B cell (primary cell): Measurements from ENCODE around the gene SLC51B. TPM values are rescaled to one million over a fixed set of nuclear protein-coding genes. Genes with fewer than 3 reads are reported as not detected.
"Not testable (repeated sequence)": the region's sequence is repeated elsewhere in the genome, so short reads cannot be mapped to it uniquely, and the experiment has no call there.

Experiments
- ATAC-seq: fragments of 200-7000 bp; cut with Tn5 transposase; one replicate; pipeline ENCODE4 v1.10.0; 2021; ENCODE audit warnings: low read depth, mild to moderate bottlenecking, moderate number of reproducible peaks, moderate library complexity
- CTCF ChIA-PET: fragments of 350-600 bp; sonication (Branson Sonifier 250); formaldehyde crosslinking; loops from one replicate; lab custom pipeline; 2021; ENCODE audit warnings: antibody characterized with exemption, inconsistent platforms; lab: Charles Lee
- POLR2A ChIA-PET: fragments of 350-600 bp; sonication (Branson Sonifier 250); formaldehyde crosslinking; loops from one replicate; lab custom pipeline; 2021; ENCODE audit warnings: antibody characterized with exemption; lab: Charles Lee
- DNase-seq: peaks from one replicate; pipeline ENCODE4 v3.0.0; 2013
- H2AFZ ChIP-seq: 2 replicates; pipeline ENCODE4 v1.6.1; 2012; ENCODE audit warnings: mild to moderate bottlenecking, low read depth, low read length; ENCODE audit not compliant: insufficient read depth, poor library complexity, severe bottlenecking
- H3K27ac ChIP-seq, 2 donors: 1 replicate in 1 of 2; 2 replicates in 1 of 2; pipeline ENCODE4 v1.5.1; 2012 to 2013; ENCODE audit warnings: low read length in 2 of 2, mild to moderate bottlenecking in 2 of 2, moderate library complexity in 1 of 2
- H3K27me3 ChIP-seq, 4 experiments: fragments of 200-600 bp in 1 of 4; sonication (generic) in 1 of 4; replicated peaks in 1 of 4; 1 replicate in 2 of 4; 2 replicates in 2 of 4; pipeline versions ENCODE4 v1.6.1 to v1.7.0; 2013 to 2016; ENCODE audit warnings: low read length in 3 of 4, mild to moderate bottlenecking in 2 of 4, mixed read lengths in 1 of 4, moderate library complexity in 1 of 4; ENCODE audit not compliant: insufficient read depth in 4 of 4, control insufficient read depth in 3 of 4; ENCODE audit errors: control extremely low read depth in 1 of 4
- H3K36me3 ChIP-seq, 2 experiments: replicated peaks in 1 of 2; 1 replicate in 1 of 2; 2 replicates in 1 of 2; pipeline versions ENCODE4 v1.6.1 to v1.7.1; 2013; ENCODE audit warnings: low read length in 1 of 2; ENCODE audit not compliant: insufficient read depth in 2 of 2, control insufficient read depth in 1 of 2; ENCODE audit errors: control extremely low read depth in 1 of 2, extremely low read depth in 1 of 2
- H3K4me1 ChIP-seq, 2 donors: fragments of 200-600 bp in 1 of 2; sonication (generic) in 1 of 2; 1 replicate in 1 of 2; 2 replicates in 1 of 2; pipeline versions ENCODE4 v1.5.1 to v1.6.1; 2013 to 2017; ENCODE audit warnings: low read length in 2 of 2; ENCODE audit not compliant: control insufficient read depth in 2 of 2, insufficient read depth in 2 of 2
- H3K4me2 ChIP-seq: replicated peaks from 2 replicates; pipeline ENCODE3; 2012; ENCODE audit warnings: mild to moderate bottlenecking, low read depth, low read length; ENCODE audit not compliant: poor library complexity, severe bottlenecking
- H3K4me3 ChIP-seq, 5 experiments: fragments of 200-600 bp in 1 of 5; sonication (generic) in 1 of 5; 1 replicate in 3 of 5; 2 replicates in 2 of 5; pipeline versions ENCODE4 v1.5.1 to v1.7.0; 2011 to 2016; ENCODE audit warnings: low read length in 4 of 5, mild to moderate bottlenecking in 4 of 5, low read depth in 2 of 5, control low read depth in 1 of 5, moderate library complexity in 1 of 5; ENCODE audit not compliant: insufficient read depth in 1 of 5; ENCODE audit errors: control extremely low read depth in 1 of 5, extremely low read depth in 1 of 5
- H3K79me2 ChIP-seq: fragments of 200-600 bp; sonication (generic); one replicate; pipeline ENCODE4 v1.6.0; 2016; ENCODE audit warnings: low read length; ENCODE audit not compliant: control insufficient read depth, insufficient read depth
- H3K9ac ChIP-seq: fragments of 200-600 bp; sonication (generic); 2 replicates; pipeline ENCODE4 v1.6.1; 2017; ENCODE audit warnings: mild to moderate bottlenecking, low read length, moderate library complexity
- H3K9me3 ChIP-seq, 3 donors: one replicate each; pipeline versions ENCODE4 v1.6.1 to v1.7.1; 2013; ENCODE audit warnings: low read length in 2 of 3; ENCODE audit not compliant: control insufficient read depth in 2 of 3, insufficient read depth in 1 of 3; ENCODE audit errors: control extremely low read depth in 1 of 3
- H4K20me1 ChIP-seq: 2 replicates; pipeline ENCODE4 v1.6.0; 2012; ENCODE audit warnings: mild to moderate bottlenecking, low read length; ENCODE audit not compliant: insufficient read depth, control insufficient read depth, poor library complexity, severe bottlenecking
- H3K27ac Mint-ChIP-seq: one replicate; pipeline ENCODE4 v1.8.0; 2021; ENCODE audit warnings: mixed read lengths
- H3K27me3 Mint-ChIP-seq: one replicate; pipeline ENCODE4 v1.8.0; 2021; ENCODE audit warnings: mixed read lengths
- H3K4me1 Mint-ChIP-seq: one replicate; pipeline ENCODE4 v1.8.0; 2021; ENCODE audit warnings: mixed read lengths
- H3K4me3 Mint-ChIP-seq: one replicate; pipeline ENCODE4 v1.8.0; 2021; ENCODE audit warnings: mixed read lengths
- H3K9me3 Mint-ChIP-seq: one replicate; pipeline ENCODE4 v1.8.0; 2022; ENCODE audit warnings: mixed read lengths; ENCODE audit not compliant: insufficient read depth
- EZH2 ChIP-seq: IDR thresholded peaks from 2 replicates; pipeline ENCODE4 v1.6.1; 2012; ENCODE audit warnings: borderline replicate concordance, low read depth, mild to moderate bottlenecking, moderate library complexity, low read length; ENCODE audit not compliant: insufficient read depth, poor library complexity, severe bottlenecking
- WGBS: methylation state at CpG from one replicate; pipeline ENCODE4 v1.1.5; 2013; ENCODE audit warnings: missing lambda C conversion rate; ENCODE audit not compliant: insufficient coverage; 5-methylcytosine and 5-hydroxymethylcytosine counted together
- intact Hi-C: fragments of 100-400 bp; cut with micrococcal nuclease; formaldehyde crosslinking; loops from one replicate; pipeline ENCODE4 v1.10.0; 2022
- polyA plus RNA-seq: library from polyadenylated mRNA; depleted of rRNA; stranded (reverse); fragments of >200 nt; gene quantifications from 2 replicates; pipeline ENCODE4 v1.2.3, GENCODE V29; 2012
- total RNA-seq, 2 donors: library from RNA; stranded (reverse); fragments of 120-200 nt in 1 of 2; gene quantifications; 1 replicate in 1 of 2; 2 replicates in 1 of 2; pipeline versions ENCODE4 v1.2.3 to v1.2.4, GENCODE V29; 2013 to 2022
- TF ChIP-seq, protein P1 (sequence below): fragments of 200-600 bp; IDR thresholded peaks from one replicate; pipeline ENCODE4 v1.8.0; 2022; ENCODE audit warnings: antibody characterized with exemption, mild to moderate bottlenecking

Gene SLC51B
- total and polyA plus RNA-seq, 2 donors (not counting 1 experiment from before 2014, with no cell fraction given), result not detected

DNA sequence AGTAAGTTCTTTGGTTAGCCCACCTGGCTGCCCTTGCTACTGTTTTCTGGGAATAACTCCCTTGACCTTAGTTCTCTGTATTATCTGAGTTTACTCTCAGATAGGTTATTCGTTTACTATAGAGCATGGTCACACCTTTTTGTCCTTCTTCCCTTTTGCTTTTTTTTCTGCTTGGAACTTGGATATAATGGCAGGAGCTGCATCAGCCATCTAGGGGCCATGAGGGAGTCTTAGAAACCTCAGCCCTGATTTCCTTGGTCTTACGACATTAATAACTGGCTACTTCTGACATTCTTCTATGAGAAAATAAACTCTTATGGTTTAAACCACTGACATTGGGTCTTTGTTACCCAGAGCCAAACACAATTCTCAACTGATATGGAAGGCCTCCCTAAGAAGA, 3.4 kb upstream of the SLC51B start:
- no peaks in the 10 kb centered on the region for H3K79me2 ChIP-seq
- H3K4me3 ChIP-seq, result no peak overlapping the region
- H3K27ac ChIP-seq, result no peak overlapping the region
- POLR2A ChIA-PET, result no interaction called here
- no peaks in the 10 kb centered on the region for H3K4me1 Mint-ChIP-seq
- DNase-seq (no peak), ATAC-seq (no peak)
- H3K27me3 Mint-ChIP-seq, result peaks cover 3% of the 10 kb centered on the region
- no peaks in the 10 kb centered on the region for H3K27me3 ChIP-seq
- intact Hi-C loops, result no loop called here
- no peak overlapping the region for H3K27ac Mint-ChIP-seq
- no peak overlapping the region for H3K4me2 ChIP-seq
- H3K9me3 Mint-ChIP-seq, result no peaks in the 10 kb centered on the region
- no peaks in the 10 kb centered on the region for H4K20me1 ChIP-seq
- no peak overlapping the region for H3K9ac ChIP-seq
- H3K9me3 ChIP-seq, result no peaks in the 10 kb centered on the region
- no CpG with 5 or more reads among the region's 2 CpGs for WGBS
- CTCF ChIA-PET, result interaction anchor here (0.7 to 1.6 kb wide), 3 partner anchors 8 to 10 kb away, joined by 3 to 4 read pairs (median 3); no protein-coding TSS in a partner anchor
- no peaks in the 10 kb centered on the region for H3K4me1 ChIP-seq
- TF ChIP-seq, protein P1, sequence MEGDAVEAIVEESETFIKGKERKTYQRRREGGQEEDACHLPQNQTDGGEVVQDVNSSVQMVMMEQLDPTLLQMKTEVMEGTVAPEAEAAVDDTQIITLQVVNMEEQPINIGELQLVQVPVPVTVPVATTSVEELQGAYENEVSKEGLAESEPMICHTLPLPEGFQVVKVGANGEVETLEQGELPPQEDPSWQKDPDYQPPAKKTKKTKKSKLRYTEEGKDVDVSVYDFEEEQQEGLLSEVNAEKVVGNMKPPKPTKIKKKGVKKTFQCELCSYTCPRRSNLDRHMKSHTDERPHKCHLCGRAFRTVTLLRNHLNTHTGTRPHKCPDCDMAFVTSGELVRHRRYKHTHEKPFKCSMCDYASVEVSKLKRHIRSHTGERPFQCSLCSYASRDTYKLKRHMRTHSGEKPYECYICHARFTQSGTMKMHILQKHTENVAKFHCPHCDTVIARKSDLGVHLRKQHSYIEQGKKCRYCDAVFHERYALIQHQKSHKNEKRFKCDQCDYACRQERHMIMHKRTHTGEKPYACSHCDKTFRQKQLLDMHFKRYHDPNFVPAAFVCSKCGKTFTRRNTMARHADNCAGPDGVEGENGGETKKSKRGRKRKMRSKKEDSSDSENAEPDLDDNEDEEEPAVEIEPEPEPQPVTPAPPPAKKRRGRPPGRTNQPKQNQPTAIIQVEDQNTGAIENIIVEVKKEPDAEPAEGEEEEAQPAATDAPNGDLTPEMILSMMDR, result no peak
- no peak for TF ChIP-seq EZH2
- no peak overlapping the region for H3K4me3 Mint-ChIP-seq
- H3K36me3 ChIP-seq, result no peaks in the 10 kb centered on the region
- H2AFZ ChIP-seq, result no peak overlapping the region

DNA sequence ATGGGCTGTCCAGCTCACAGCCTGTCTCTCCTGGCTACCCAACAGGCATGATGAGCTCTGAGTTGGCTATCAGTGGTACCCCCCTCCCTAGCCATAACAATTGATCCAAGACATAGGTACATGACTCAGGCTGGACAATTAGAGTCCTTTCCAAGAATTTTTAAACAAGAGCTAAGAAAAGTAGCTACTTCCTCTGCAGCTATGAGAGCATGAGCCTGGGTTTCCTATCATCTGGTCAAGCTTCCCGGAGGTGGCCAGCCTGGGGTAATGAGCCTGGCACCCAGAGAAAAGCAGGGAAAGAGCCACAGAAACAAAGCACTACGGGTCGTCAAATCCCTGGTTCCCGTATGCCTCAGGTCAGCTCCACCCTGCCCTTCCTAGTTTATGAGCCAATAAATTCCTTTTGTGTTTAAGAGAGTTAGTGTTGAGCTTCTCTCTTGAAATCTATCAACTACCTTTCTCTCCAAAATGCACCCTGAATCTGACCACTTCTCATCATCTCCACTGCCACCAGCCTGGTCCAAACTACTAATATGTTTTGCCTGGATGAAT, 2.3 kb upstream of the SLC51B start:
- ATAC-seq, result no peak
- H3K79me2 ChIP-seq, result no peaks in the 10 kb centered on the region
- 73% methylated on average over 1 of the region's 4 CpGs for WGBS
- no peaks in the 10 kb centered on the region for H3K4me1 ChIP-seq
- H3K4me2 ChIP-seq, result no peak overlapping the region
- H2AFZ ChIP-seq, result no peak overlapping the region
- H3K4me3 ChIP-seq, result no peak overlapping the region
- H3K27me3 ChIP-seq, result no peaks in the 10 kb centered on the region
- H3K27ac ChIP-seq, result no peak overlapping the region
- intact Hi-C loops, result no loop called here
- H3K36me3 ChIP-seq, result no peaks in the 10 kb centered on the region
- no peaks in the 10 kb centered on the region for H3K9me3 ChIP-seq
- H3K9me3 Mint-ChIP-seq, result no peaks in the 10 kb centered on the region
- ChIA-PET POLR2A (no interaction called here), CTCF (interaction anchor here (0.8 to 1.1 kb wide), 3 partner anchors 9 to 342 kb away, joined by 3 read pairs; no protein-coding TSS in a partner anchor)
- H3K9ac ChIP-seq, result no peak overlapping the region
- H3K4me3 Mint-ChIP-seq, result no peak overlapping the region
- H3K4me1 Mint-ChIP-seq, result no peaks in the 10 kb centered on the region
- DNase-seq, result no peak
- no peaks in the 10 kb centered on the region for H4K20me1 ChIP-seq
- TF ChIP-seq, protein P1, result no peak
- TF ChIP-seq EZH2, result no peak
- no peak overlapping the region for H3K27ac Mint-ChIP-seq
- H3K27me3 Mint-ChIP-seq, result peaks cover 7% of the 10 kb centered on the region

DNA sequence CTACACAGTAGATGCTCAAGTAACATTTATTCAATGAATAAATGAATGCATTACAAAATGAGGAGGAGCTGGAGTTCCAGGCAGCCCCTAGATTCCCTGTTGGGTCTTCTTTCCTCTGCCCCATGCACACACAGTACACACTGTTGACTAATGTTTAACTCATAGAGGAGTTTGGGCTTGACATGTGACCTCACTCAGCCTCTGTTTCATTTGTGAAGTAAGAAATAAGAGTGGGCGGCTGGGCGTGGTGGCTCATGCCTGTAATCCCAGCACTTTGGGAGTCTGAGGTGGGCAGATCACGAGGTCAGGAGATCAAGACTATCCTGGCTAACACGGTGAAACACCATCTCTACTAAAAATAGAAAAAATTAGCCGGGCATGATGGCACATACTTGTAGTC, 969 bp upstream of the SLC51B start:
- H3K4me3 Mint-ChIP-seq, H3K9me3 ChIP-seq, H3K27ac Mint-ChIP-seq, H3K79me2 ChIP-seq, H3K36me3 ChIP-seq, H4K20me1 ChIP-seq, H2AFZ ChIP-seq, DNase-seq, H3K9me3 Mint-ChIP-seq, H3K4me1 Mint-ChIP-seq, H3K27me3 ChIP-seq, H3K4me1 ChIP-seq, H3K9ac ChIP-seq, H3K4me2 ChIP-seq, intact Hi-C loops, H3K27ac ChIP-seq, H3K4me3 ChIP-seq, H3K27me3 Mint-ChIP-seq, ATAC-seq: not testable (repeated sequence)
- CTCF ChIA-PET, result interaction anchor here (1.1 kb wide), 1 partner anchor 10 kb away, joined by 3 read pairs; no protein-coding TSS in a partner anchor
- no CpG with 5 or more reads among the region's 5 CpGs for WGBS
- POLR2A ChIA-PET, result interaction anchor here (0.5 to 0.7 kb wide), 2 partner anchors 10 to 252 kb away, joined by 6 to 14 read pairs; no protein-coding TSS in a partner anchor
